SIG-M5 treated with dmso at 0.1 percent for 504 hours (cell line): Measurements from ENCODE around the gene LGR4.
"Not testable (repeated sequence)": the region's sequence is repeated elsewhere in the genome, so short reads cannot be mapped to it uniquely, and the experiment has no call there.

Experiments used
- DNase-seq: peaks from one replicate; lab custom pipeline; 2025; ENCODE audit not compliant: unreplicated experiment; lab: John Stamatoyannopoulos, UW

The LGR4 gene

GRCh38 chr11:27459191-27459590 is 13.4 kb downstream of the LGR4 start:
- no peak for DNase-seq

- no peak for DNase-seq
Measured at GRCh38 chr11:27458182-27458581, 14.4 kb downstream of the LGR4 start.

GRCh38 chr11:27456795-27457329 is 15.7 kb downstream of the LGR4 start:
- DNase-seq = no peak

- DNase-seq = no peak
Measured at GRCh38 chr11:27456140-27456794, 16.3 kb downstream of the LGR4 start.

- no peak for DNase-seq
Measured at GRCh38 chr11:27455667-27456066, 16.9 kb downstream of the LGR4 start.

- no peak for DNase-seq
Measured at GRCh38 chr11:27453701-27454100, 18.9 kb downstream of the LGR4 start.

GRCh38 chr11:27452147-27452546 is 20.4 kb downstream of the LGR4 start:
- no peak for DNase-seq

GRCh38 chr11:27451244-27451965 is 21.2 kb downstream of the LGR4 start:
- DNase-seq = no peak

- not testable (repeated sequence) for DNase-seq
Measured at GRCh38 chr11:27448184-27448540, 24.4 kb downstream of the LGR4 start.

GRCh38 chr11:27447288-27448183 is 25.1 kb downstream of the LGR4 start:
- no peak for DNase-seq

- DNase-seq = no peak
Measured at GRCh38 chr11:27445625-27446024, 27.0 kb downstream of the LGR4 start.

- no peak for DNase-seq
Measured at GRCh38 chr11:27444801-27445215, 27.8 kb downstream of the LGR4 start.

- no peak for DNase-seq
Measured at GRCh38 chr11:27443746-27444507, 28.7 kb downstream of the LGR4 start.

- no peak for DNase-seq
Measured at GRCh38 chr11:27443227-27443626, 29.4 kb downstream of the LGR4 start.

GRCh38 chr11:27440090-27440489 is 32.5 kb downstream of the LGR4 start:
- no peak for DNase-seq

- DNase-seq = no peak
Measured at GRCh38 chr11:27438595-27438981, 34.0 kb downstream of the LGR4 start.

- DNase-seq = no peak
Measured at GRCh38 chr11:27437829-27438594, 34.6 kb downstream of the LGR4 start.

- no peak for DNase-seq
Measured at GRCh38 chr11:27436916-27437315, 35.7 kb downstream of the LGR4 start.

GRCh38 chr11:27433742-27434141 is 38.8 kb downstream of the LGR4 start:
- DNase-seq = no peak

- no peak for DNase-seq
Measured at GRCh38 chr11:27431808-27432207, 40.8 kb downstream of the LGR4 start.
